A172 (cell line): ENCODE measurements around the gene ITGB4. TPM values are rescaled to one million over a fixed set of nuclear protein-coding genes. Genes with fewer than 3 reads are reported as not detected.

Experiments used
- DNase-seq: peaks from one replicate; pipeline ENCODE4 v3.0.0-alpha.2; 2015; ENCODE audit warnings: low spot score
- total RNA-seq: library from RNA; depleted of rRNA; stranded (reverse); fragments of >200 nt; shearing (Covaris generic); gene quantifications from 2 replicates; pipeline ENCODE4 v1.2.3, GENCODE V29; 2014; rRNA removed

The ITGB4 gene
- total RNA-seq, 1 experiment from 2014 or later, result 15.0 TPM

GRCh38 chr17:75785016-75785890, 64.0 kb downstream of the ITGB4 start:
- DNase-seq, result peak; percentile 87

DNA sequence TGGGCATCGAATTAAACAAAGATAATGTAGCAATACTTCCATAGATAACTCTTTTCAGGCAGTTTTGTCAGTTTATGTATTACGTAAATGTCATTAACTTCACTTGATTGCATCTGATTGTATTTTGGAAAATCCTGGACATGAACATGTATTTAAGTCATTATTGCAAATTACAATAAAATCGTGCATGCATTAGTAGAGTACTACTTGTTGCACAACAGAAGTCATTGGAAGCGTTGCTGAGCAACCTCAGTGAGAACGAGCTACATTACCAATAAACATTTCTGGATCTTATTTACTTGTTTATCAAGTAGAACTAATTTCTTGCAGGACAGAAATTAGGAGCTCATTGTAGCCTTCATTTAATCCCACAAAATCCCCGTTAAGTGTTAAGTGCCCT, 70.0 kb downstream of the ITGB4 start:
- no peak for DNase-seq

DNA sequence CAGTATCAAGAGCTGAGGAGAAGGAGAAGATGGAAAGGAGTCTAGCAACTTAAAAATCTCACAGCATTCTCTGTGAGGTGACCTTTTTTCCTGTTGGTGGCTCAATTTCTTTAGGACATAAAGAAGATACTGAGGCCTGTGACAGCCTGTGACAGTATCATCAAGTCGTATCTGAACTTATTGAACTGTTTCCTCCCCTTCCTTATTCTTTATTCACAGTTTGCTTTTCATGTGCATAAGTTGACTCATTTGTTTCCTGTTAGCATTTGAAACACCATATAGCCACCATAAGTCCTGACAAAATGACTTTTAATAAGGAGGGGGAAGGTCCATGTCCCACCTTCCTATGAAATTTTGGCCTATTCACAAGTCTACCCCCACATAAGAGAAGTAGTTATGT, 72.2 kb downstream of the ITGB4 start:
- no peak for DNase-seq

GRCh38 chr17:75795820-75796607, 74.8 kb downstream of the ITGB4 start:
- no peak for DNase-seq

DNA sequence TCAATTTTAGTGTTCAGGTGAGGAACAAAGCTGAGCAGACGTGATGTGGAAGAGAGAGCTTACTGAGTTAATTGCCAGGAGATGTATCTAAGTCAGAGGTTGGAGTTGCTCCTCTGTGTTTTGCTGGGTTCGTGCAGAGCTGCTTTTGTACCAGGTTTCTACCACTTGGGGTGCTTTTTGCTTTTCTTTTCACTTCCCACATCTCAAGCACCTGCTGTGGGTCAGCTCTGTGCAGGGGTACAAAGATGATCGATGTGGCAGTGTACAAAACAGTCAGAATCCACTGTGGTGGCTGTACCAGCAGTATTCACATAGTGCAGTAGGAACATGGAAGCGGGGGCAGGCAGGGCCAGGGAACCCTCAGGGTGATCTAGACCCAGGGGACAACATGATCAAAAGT, 78.1 kb downstream of the ITGB4 start:
- DNase-seq, result no peak

GRCh38 chr17:75803883-75804282, 82.6 kb downstream of the ITGB4 start:
- no peak for DNase-seq

DNA sequence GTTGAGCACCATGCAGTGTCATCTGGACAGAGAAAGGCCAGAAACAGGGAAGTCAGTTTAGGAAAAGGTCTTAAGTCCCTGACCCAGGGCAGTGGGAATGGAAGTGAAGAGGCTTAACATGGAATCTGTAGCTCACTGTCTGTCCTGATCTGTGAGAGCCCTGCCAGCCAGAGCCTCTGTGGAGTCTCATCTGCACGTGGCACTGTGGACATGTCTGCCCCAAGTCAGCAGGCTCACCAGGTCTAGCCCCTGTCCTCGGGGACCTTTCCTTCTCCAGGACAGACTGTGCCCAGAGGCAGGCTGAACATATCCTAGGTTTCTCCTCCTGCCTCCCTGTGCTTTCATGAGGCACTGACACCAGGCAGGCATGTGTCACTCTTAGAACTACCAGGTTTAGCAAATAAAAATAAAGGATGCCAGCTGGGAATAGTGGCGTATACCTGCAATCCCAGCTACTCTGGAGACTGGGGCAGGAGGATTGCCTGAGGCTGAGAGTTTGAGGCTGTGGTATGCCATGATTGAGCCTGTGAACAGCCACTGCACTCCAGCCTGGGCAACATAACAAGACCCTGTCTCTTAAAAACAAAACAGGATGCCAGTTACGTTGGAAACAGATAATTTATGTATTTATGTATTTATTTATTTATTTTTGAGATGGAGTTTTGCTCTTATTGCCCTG, 85.7 kb downstream of the ITGB4 start:
- no peak for DNase-seq

Other genes with a start within 250 kb of the ITGB4 start
- 8.4 and 10.8 TPM in 2 replicates for gene CASKIN2, start 205.9 kb upstream of the ITGB4 start, total RNA-seq
- 43.9 and 48.6 TPM in 2 replicates for gene TSEN54, start 204.9 kb upstream of the ITGB4 start, total RNA-seq
- 1.6 and 4.0 TPM in 2 replicates for gene LLGL2, start 195.8 kb upstream of the ITGB4 start, total RNA-seq
- gene MYO15B, start 133.7 kb upstream of the ITGB4 start, total RNA-seq, result 7.1 and 9.6 TPM in 2 replicates
- 0.07 and 0.26 TPM in 2 replicates for gene SMIM5, start 88.0 kb upstream of the ITGB4 start, total RNA-seq
- 18.0 and 19.0 TPM in 2 replicates for gene RECQL5, start 54.3 kb upstream of the ITGB4 start, total RNA-seq
- gene SAP30BP, start 54.1 kb upstream of the ITGB4 start, total RNA-seq, result 124 and 169 TPM in 2 replicates
- gene GALK1, start 43.7 kb downstream of the ITGB4 start, total RNA-seq, result 72.7 and 87.5 TPM in 2 replicates
- 52.7 and 64.4 TPM in 2 replicates for gene UNK, start 63.3 kb downstream of the ITGB4 start, total RNA-seq
- 138 and 372 TPM in 2 replicates for gene UNC13D, start 122.9 kb downstream of the ITGB4 start, total RNA-seq
- 68.5 and 70.0 TPM in 2 replicates for gene WBP2, start 133.9 kb downstream of the ITGB4 start, total RNA-seq
- gene TRIM47, start 157.1 kb downstream of the ITGB4 start, total RNA-seq, result 159 and 173 TPM in 2 replicates
- 32.7 and 41.4 TPM in 2 replicates for gene TRIM65, start 175.5 kb downstream of the ITGB4 start, total RNA-seq
- 55.1 and 58.4 TPM in 2 replicates for gene MRPL38, start 183.4 kb downstream of the ITGB4 start, total RNA-seq
- gene FBF1, start 219.6 kb downstream of the ITGB4 start, total RNA-seq, result 9.9 and 12.5 TPM in 2 replicates